ENCODE measurements around the gene ZFP3. TPM values are rescaled to one million over a fixed set of nuclear protein-coding genes. Genes with fewer than 3 reads are reported as not detected.
"Not testable (repeated sequence)": the region's sequence is repeated elsewhere in the genome, so short reads cannot be mapped to it uniquely, and the experiment has no call there.

The ZFP3 gene
- total RNA-seq, 1 experiment from 2014 or later = 0.11 TPM

DNA sequence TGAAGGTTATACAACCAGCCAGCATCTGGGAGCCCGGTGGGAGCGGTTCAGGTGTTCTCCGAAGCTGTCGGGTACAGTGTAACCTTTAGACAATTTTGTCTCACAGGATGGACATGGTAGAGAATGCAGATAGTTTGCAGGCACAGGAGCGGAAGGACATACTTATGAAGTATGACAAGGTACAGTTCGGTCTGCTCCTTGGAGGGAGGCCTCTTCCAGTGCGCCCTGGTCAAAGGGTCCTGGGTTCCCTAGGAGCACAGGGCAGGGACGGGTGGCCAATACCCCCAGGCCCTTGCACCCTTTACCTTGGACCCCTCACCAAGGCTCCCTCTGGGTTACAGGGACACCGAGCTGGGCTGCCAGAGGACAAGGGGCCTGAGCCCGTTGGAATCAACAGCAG lies 52.0 kb downstream of the ZFP3 start:
- peaks cover 26% of the 10 kb centered on the region for H3K27me3 Mint-ChIP-seq (ENCODE audit: low read depth)
- H4K20me1 ChIP-seq (ENCODE audit: control insufficient read depth, insufficient read depth, insufficient read length); H3K9me3 Mint-ChIP-seq; H3T11ph ChIP-seq (ENCODE audit: low read length); H4K5ac ChIP-seq (ENCODE audit: insufficient read length, low read depth, low read length); H3K23ac ChIP-seq (ENCODE audit: insufficient read length, low read depth, low read length); H3K27ac Mint-ChIP-seq; H3K36me3 Mint-ChIP-seq (ENCODE audit: insufficient read depth in 1 of 3, low read depth in 3 of 3); H3K79me2 ChIP-seq (ENCODE audit: insufficient read depth, low read length); H4K91ac ChIP-seq (ENCODE audit: insufficient read length, low read depth, low read length); H3K14ac ChIP-seq (ENCODE audit: insufficient read depth, low read length); H2BK20ac ChIP-seq (ENCODE audit: low read depth, low read length, poor library complexity, severe bottlenecking); H2AFZ ChIP-seq (ENCODE audit: low read length); H3K56ac ChIP-seq (ENCODE audit: insufficient read length, low read depth, low read length); H3K4me1 ChIP-seq (ENCODE audit: insufficient read depth, low read length); H3K79me1 ChIP-seq (ENCODE audit: insufficient read depth, low read depth, low read length, poor library complexity, severe bottlenecking); H2BK5ac ChIP-seq (ENCODE audit: insufficient read length, low read length); H2BK120ac ChIP-seq (ENCODE audit: low read depth, low read length, poor library complexity, severe bottlenecking); H3K4me3 Mint-ChIP-seq; DNase-seq; H2BK12ac ChIP-seq (ENCODE audit: insufficient read length, low read depth, low read length); H3K23me2 ChIP-seq (ENCODE audit: insufficient read length, low read depth, low read length, poor library complexity, severe bottlenecking); H3K9me3 ChIP-seq (ENCODE audit: control insufficient read depth, low read depth, low read length); H3K4ac ChIP-seq (ENCODE audit: low read depth, low read length); H2BK15ac ChIP-seq (ENCODE audit: low read depth, low read length); H3K18ac ChIP-seq (ENCODE audit: insufficient read length, low read depth, low read length); H2AK5ac ChIP-seq (ENCODE audit: insufficient read length, low read length); H3K27me3 ChIP-seq (ENCODE audit: insufficient read depth, low read length); H3K27ac ChIP-seq (ENCODE audit: insufficient read length, low read depth, low read length); H3K4me1 Mint-ChIP-seq; H4K8ac ChIP-seq (replicated peaks; ENCODE audit: insufficient read length, low read depth, low read length); H3K9ac ChIP-seq (ENCODE audit: extremely low read depth, insufficient read length, low read length); H3K4me2 ChIP-seq (ENCODE audit: insufficient read depth, insufficient read length, low read length): not testable (repeated sequence)
- no CpG with 5 or more reads among the region's 10 CpGs for WGBS (ENCODE audit: extremely low coverage, insufficient read length, low lambda C conversion rate)

DNA sequence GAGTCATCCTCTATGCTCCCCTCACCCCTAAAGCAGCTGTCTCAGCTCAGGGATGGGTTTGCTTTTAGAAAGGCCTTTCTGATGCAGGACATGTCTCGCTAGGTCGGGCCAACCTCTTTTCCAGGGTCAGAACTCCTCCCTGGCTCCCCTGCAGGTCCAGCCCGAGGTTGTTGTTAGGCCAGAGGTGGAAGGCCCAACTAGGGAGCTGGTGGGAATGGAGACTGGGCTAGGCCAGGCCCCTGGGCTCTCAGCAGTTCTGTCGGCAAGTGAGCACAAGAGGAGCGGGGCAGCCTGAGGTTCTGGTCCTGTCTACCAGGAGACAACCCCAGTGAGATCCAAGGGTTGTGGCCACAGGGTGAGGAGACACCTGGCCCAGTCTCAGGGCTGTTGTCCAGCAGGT lies 52.4 kb downstream of the ZFP3 start:
- H2AK5ac ChIP-seq (ENCODE audit: insufficient read length, low read length); H3K4me1 ChIP-seq (ENCODE audit: insufficient read depth, low read length); H2BK12ac ChIP-seq (ENCODE audit: insufficient read length, low read depth, low read length); H3K4ac ChIP-seq (ENCODE audit: low read depth, low read length); H4K8ac ChIP-seq (replicated peaks; ENCODE audit: insufficient read length, low read depth, low read length); H3T11ph ChIP-seq (ENCODE audit: low read length); H2AFZ ChIP-seq (ENCODE audit: low read length); H2BK120ac ChIP-seq (ENCODE audit: low read depth, low read length, poor library complexity, severe bottlenecking); H4K20me1 ChIP-seq (ENCODE audit: control insufficient read depth, insufficient read depth, insufficient read length); H3K4me3 Mint-ChIP-seq; H2BK15ac ChIP-seq (ENCODE audit: low read depth, low read length); H3K56ac ChIP-seq (ENCODE audit: insufficient read length, low read depth, low read length); H3K27ac Mint-ChIP-seq; H3K79me1 ChIP-seq (ENCODE audit: insufficient read depth, low read depth, low read length, poor library complexity, severe bottlenecking); H4K5ac ChIP-seq (ENCODE audit: insufficient read length, low read depth, low read length); H3K27me3 ChIP-seq (ENCODE audit: insufficient read depth, low read length); H3K9ac ChIP-seq (ENCODE audit: extremely low read depth, insufficient read length, low read length); H3K79me2 ChIP-seq (ENCODE audit: insufficient read depth, low read length); H2BK20ac ChIP-seq (ENCODE audit: low read depth, low read length, poor library complexity, severe bottlenecking); H3K9me3 Mint-ChIP-seq; H2BK5ac ChIP-seq (ENCODE audit: insufficient read length, low read length); DNase-seq; H3K14ac ChIP-seq (ENCODE audit: insufficient read depth, low read length); H3K27ac ChIP-seq (ENCODE audit: insufficient read length, low read depth, low read length); H3K4me2 ChIP-seq (ENCODE audit: insufficient read depth, insufficient read length, low read length); H3K23me2 ChIP-seq (ENCODE audit: insufficient read length, low read depth, low read length, poor library complexity, severe bottlenecking); H3K36me3 Mint-ChIP-seq (ENCODE audit: insufficient read depth in 1 of 3, low read depth in 3 of 3); H4K91ac ChIP-seq (ENCODE audit: insufficient read length, low read depth, low read length); H3K9me3 ChIP-seq (ENCODE audit: control insufficient read depth, low read depth, low read length); H3K23ac ChIP-seq (ENCODE audit: insufficient read length, low read depth, low read length); H3K18ac ChIP-seq (ENCODE audit: insufficient read length, low read depth, low read length); H3K4me1 Mint-ChIP-seq: not testable (repeated sequence)
- H3K27me3 Mint-ChIP-seq (ENCODE audit: low read depth) = peaks cover 26% of the 10 kb centered on the region
- no CpG with 5 or more reads among the region's 5 CpGs for WGBS (ENCODE audit: extremely low coverage, insufficient read length, low lambda C conversion rate)

Measured in H9 (cell line).